ENCODE measurements around the gene PKD2. TPM values are rescaled to one million over a fixed set of nuclear protein-coding genes. Genes with fewer than 3 reads are reported as not detected.

The PKD2 gene
- total and polyA plus RNA-seq, 4 donors: 24.4 to 70.4 (median 40.2) TPM

DNA sequence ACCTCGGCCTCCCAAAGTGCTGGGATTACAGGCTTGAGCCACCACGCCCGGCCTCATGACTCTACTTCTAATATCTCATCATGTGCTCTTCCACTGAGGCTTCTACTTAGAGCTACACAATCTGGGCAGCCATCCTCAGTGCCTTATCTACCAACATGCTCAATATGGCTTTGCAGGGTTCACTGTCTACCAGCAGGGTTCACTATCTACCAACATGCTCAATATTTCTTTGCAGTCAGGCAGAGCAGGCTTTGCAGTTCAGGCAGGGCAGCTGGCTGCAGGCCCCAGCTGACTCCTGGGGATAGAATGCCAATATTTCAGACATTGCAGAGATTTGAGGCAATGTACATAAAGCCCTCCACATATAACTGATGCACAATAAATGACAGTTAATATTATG lies 47.5 kb downstream of the PKD2 start:
- peak in 2 of 6 donors; percentile 48 to 54 for DNase-seq (ENCODE audit: low read depth in 4 of 6, low spot score in 6 of 6)
- Histone ChIP-seq H3K27me3 (ENCODE audit: control insufficient read depth, insufficient read depth, low read length) (no peaks in the 10 kb centered on the region), H3K9me3 (ENCODE audit: control insufficient read depth, insufficient read depth, low read length) (no peaks in the 10 kb centered on the region), H3K36me3 (ENCODE audit: control insufficient read depth, insufficient read depth, low read length) (peaks cover 29% of the 10 kb centered on the region), H3K4me1 (ENCODE audit: control insufficient read depth, insufficient read depth, low read length) (no peaks in the 10 kb centered on the region), H3K4me3 (ENCODE audit: low read depth, low read length) (no peak overlapping the region), H3K27ac (ENCODE audit: low read depth, low read length) (no peak overlapping the region)
- 97% methylated on average over 3 of the region's 3 CpGs for WGBS (ENCODE audit: insufficient coverage)

DNA sequence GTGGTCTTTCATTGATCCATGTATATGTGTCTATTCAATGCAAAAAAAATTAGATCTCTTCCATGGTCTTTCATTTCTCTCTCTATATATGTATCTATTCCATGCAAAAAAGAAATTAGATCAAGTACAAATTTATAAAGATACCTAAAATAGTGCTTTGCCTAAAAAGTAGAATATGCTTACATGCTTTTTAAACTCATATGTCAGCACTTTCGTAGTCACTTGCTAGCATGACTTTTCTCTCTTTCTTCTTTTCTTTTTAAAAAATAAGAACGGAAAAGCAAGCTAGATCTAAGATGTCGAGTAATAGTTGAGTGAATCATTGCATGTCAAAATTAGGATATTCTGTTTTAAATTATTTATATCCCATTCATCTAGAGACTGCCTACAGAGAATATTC lies 50.9 kb downstream of the PKD2 start:
- Histone ChIP-seq H3K27ac (ENCODE audit: low read depth, low read length) (no peak overlapping the region), H3K27me3 (ENCODE audit: control insufficient read depth, insufficient read depth, low read length) (no peaks in the 10 kb centered on the region), H3K4me3 (ENCODE audit: low read depth, low read length) (no peak overlapping the region), H3K36me3 (ENCODE audit: control insufficient read depth, insufficient read depth, low read length) (peaks cover 23% of the 10 kb centered on the region), H3K4me1 (ENCODE audit: control insufficient read depth, insufficient read depth, low read length) (no peaks in the 10 kb centered on the region), H3K9me3 (ENCODE audit: control insufficient read depth, insufficient read depth, low read length) (no peaks in the 10 kb centered on the region)
- no peak for DNase-seq (ENCODE audit: low read depth in 4 of 6, low spot score in 6 of 6)
- no CpG with 5 or more reads among the region's 3 CpGs for WGBS (ENCODE audit: insufficient coverage)

- Histone ChIP-seq H3K27ac (ENCODE audit: low read depth, low read length) (no peak overlapping the region), H3K36me3 (ENCODE audit: control insufficient read depth, insufficient read depth, low read length) (peaks cover 27% of the 10 kb centered on the region)
- WGBS (ENCODE audit: insufficient coverage): no CpG with 5 or more reads among the region's 2 CpGs
Measured at GRCh38 chr4:88059766-88060165, 52.3 kb downstream of the PKD2 start.

DNA sequence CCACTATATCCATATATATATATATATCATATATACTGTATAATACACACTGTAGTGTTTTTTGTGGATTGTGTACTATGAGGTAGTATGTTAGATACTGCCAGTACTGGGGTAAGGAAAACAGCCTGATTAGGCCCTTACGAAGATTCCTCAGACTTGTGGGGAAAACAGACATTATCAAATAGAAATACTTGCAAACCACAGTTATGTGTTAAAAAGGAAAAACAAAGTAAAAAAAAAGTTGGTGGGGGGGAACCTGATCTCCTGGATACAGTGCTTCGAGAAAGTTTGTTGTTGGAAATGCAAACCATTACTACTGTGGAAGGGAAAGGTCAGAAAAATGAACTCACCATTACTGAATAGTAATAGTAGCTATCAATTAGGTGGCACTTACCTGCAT lies 53.0 kb downstream of the PKD2 start:
- peaks cover 25% of the 10 kb centered on the region for H3K36me3 ChIP-seq (ENCODE audit: control insufficient read depth, insufficient read depth, low read length)
- no peak overlapping the region for H3K4me3 ChIP-seq (ENCODE audit: low read depth, low read length)
- no peaks in the 10 kb centered on the region for H3K4me1 ChIP-seq (ENCODE audit: control insufficient read depth, insufficient read depth, low read length)
- no peak overlapping the region for H3K27ac ChIP-seq (ENCODE audit: low read depth, low read length)
- DNase-seq (ENCODE audit: low read depth in 4 of 6, low spot score in 6 of 6): no peak
- WGBS (ENCODE audit: insufficient coverage): no CpG with 5 or more reads among the region's 2 CpGs
- no peaks in the 10 kb centered on the region for H3K9me3 ChIP-seq (ENCODE audit: control insufficient read depth, insufficient read depth, low read length)
- no peaks in the 10 kb centered on the region for H3K27me3 ChIP-seq (ENCODE audit: control insufficient read depth, insufficient read depth, low read length)

More at GRCh38 chr4:88059766-88060165, 52.3 kb downstream of the PKD2 start:
- DNase-seq (ENCODE audit: low read depth in 4 of 6, low spot score in 6 of 6): no peak
- Histone ChIP-seq H3K27me3 (ENCODE audit: control insufficient read depth, insufficient read depth, low read length) (no peaks in the 10 kb centered on the region), H3K9me3 (ENCODE audit: control insufficient read depth, insufficient read depth, low read length) (no peaks in the 10 kb centered on the region), H3K4me1 (ENCODE audit: control insufficient read depth, insufficient read depth, low read length) (no peaks in the 10 kb centered on the region), H3K4me3 (ENCODE audit: low read depth, low read length) (no peak overlapping the region)

DNA sequence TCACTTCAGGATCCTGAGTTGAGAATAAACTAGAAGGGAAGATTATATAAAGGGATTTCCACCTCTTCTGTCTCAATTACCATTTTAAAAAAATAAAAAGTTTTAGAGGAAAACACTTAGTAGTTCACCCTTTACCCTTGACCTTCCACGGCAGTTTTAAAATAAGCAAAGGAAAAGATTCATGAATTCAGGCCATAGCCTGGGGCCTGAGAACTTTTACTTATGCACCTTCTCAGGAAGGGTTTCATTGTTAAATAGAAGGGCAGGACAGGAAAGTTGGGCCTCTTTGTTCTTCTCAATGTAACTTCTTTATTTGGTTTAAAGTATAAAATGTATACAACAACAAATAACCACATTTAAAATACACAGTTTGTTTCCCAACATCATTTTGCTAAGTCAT lies 54.9 kb downstream of the PKD2 start:
- Histone ChIP-seq H3K36me3 (ENCODE audit: control insufficient read depth, insufficient read depth, low read length) (peaks cover 28% of the 10 kb centered on the region), H3K27me3 (ENCODE audit: control insufficient read depth, insufficient read depth, low read length) (no peaks in the 10 kb centered on the region), H3K4me1 (ENCODE audit: control insufficient read depth, insufficient read depth, low read length) (no peaks in the 10 kb centered on the region), H3K9me3 (ENCODE audit: control insufficient read depth, insufficient read depth, low read length) (no peaks in the 10 kb centered on the region), H3K4me3 (ENCODE audit: low read depth, low read length) (no peak overlapping the region), H3K27ac (ENCODE audit: low read depth, low read length) (no peak overlapping the region)
- DNase-seq (ENCODE audit: low read depth in 4 of 6, low spot score in 6 of 6): no peak
- no CpG with 5 or more reads among the region's 1 CpG for WGBS (ENCODE audit: insufficient coverage)

GRCh38 chr4:88062843-88063242 lies 55.4 kb downstream of the PKD2 start:
- WGBS (ENCODE audit: insufficient coverage): no CpG with 5 or more reads among the region's 1 CpG
- no peak overlapping the region for H3K27ac ChIP-seq (ENCODE audit: low read depth, low read length)

GRCh38 chr4:88063634-88064296 lies 56.3 kb downstream of the PKD2 start:
- peaks cover 37% of the 10 kb centered on the region for H3K36me3 ChIP-seq (ENCODE audit: control insufficient read depth, insufficient read depth, low read length)
- H3K27ac ChIP-seq (ENCODE audit: low read depth, low read length): no peak overlapping the region
- DNase-seq (ENCODE audit: low read depth in 4 of 6, low spot score in 6 of 6): no peak
- peaks cover 3% of the 10 kb centered on the region for H3K9me3 ChIP-seq (ENCODE audit: control insufficient read depth, insufficient read depth, low read length)
- H3K27me3 ChIP-seq (ENCODE audit: control insufficient read depth, insufficient read depth, low read length): no peaks in the 10 kb centered on the region
- 94% methylated on average over 3 of the region's 5 CpGs for WGBS (ENCODE audit: insufficient coverage)
- H3K4me1 ChIP-seq (ENCODE audit: control insufficient read depth, insufficient read depth, low read length): no peaks in the 10 kb centered on the region
- no peak overlapping the region for H3K4me3 ChIP-seq (ENCODE audit: low read depth, low read length)

More at GRCh38 chr4:88062843-88063242, 55.4 kb downstream of the PKD2 start:
- Histone ChIP-seq H3K36me3 (ENCODE audit: control insufficient read depth, insufficient read depth, low read length) (peaks cover 31% of the 10 kb centered on the region), H3K27me3 (ENCODE audit: control insufficient read depth, insufficient read depth, low read length) (no peaks in the 10 kb centered on the region), H3K9me3 (ENCODE audit: control insufficient read depth, insufficient read depth, low read length) (no peaks in the 10 kb centered on the region), H3K4me1 (ENCODE audit: control insufficient read depth, insufficient read depth, low read length) (no peaks in the 10 kb centered on the region), H3K4me3 (ENCODE audit: low read depth, low read length) (no peak overlapping the region)
- DNase-seq (ENCODE audit: low read depth in 4 of 6, low spot score in 6 of 6): no peak

- Histone ChIP-seq H3K4me1 (ENCODE audit: control insufficient read depth, insufficient read depth, low read length) (no peaks in the 10 kb centered on the region), H3K27me3 (ENCODE audit: control insufficient read depth, insufficient read depth, low read length) (no peaks in the 10 kb centered on the region), H3K4me3 (ENCODE audit: low read depth, low read length) (no peak overlapping the region), H3K36me3 (ENCODE audit: control insufficient read depth, insufficient read depth, low read length) (peaks cover 37% of the 10 kb centered on the region), H3K27ac (ENCODE audit: low read depth, low read length) (no peak overlapping the region), H3K9me3 (ENCODE audit: control insufficient read depth, insufficient read depth, low read length) (peaks cover 3% of the 10 kb centered on the region)
- 90% methylated on average over 5 of the region's 6 CpGs for WGBS (ENCODE audit: insufficient coverage)
- DNase-seq (ENCODE audit: low read depth in 4 of 6, low spot score in 6 of 6): no peak
Measured at GRCh38 chr4:88064410-88064809, 57.0 kb downstream of the PKD2 start.

GRCh38 chr4:88070031-88070430 lies 62.6 kb downstream of the PKD2 start:
- Histone ChIP-seq H3K4me3 (ENCODE audit: low read depth, low read length) (no peak overlapping the region), H3K27ac (ENCODE audit: low read depth, low read length) (no peak overlapping the region), H3K9me3 (ENCODE audit: control insufficient read depth, insufficient read depth, low read length) (peaks cover 3% of the 10 kb centered on the region), H3K4me1 (ENCODE audit: control insufficient read depth, insufficient read depth, low read length) (no peaks in the 10 kb centered on the region), H3K36me3 (ENCODE audit: control insufficient read depth, insufficient read depth, low read length) (peaks cover 59% of the 10 kb centered on the region), H3K27me3 (ENCODE audit: control insufficient read depth, insufficient read depth, low read length) (no peaks in the 10 kb centered on the region)
- WGBS (ENCODE audit: insufficient coverage): no CpG with 5 or more reads among the region's 1 CpG
- DNase-seq (ENCODE audit: low read depth in 4 of 6, low spot score in 6 of 6): no peak

- Histone ChIP-seq H3K36me3 (ENCODE audit: control insufficient read depth, insufficient read depth, low read length) (peaks cover 40% of the 10 kb centered on the region), H3K4me3 (ENCODE audit: low read depth, low read length) (no peak overlapping the region), H3K9me3 (ENCODE audit: control insufficient read depth, insufficient read depth, low read length) (no peaks in the 10 kb centered on the region), H3K27ac (ENCODE audit: low read depth, low read length) (no peak overlapping the region), H3K4me1 (ENCODE audit: control insufficient read depth, insufficient read depth, low read length) (no peaks in the 10 kb centered on the region), H3K27me3 (ENCODE audit: control insufficient read depth, insufficient read depth, low read length) (no peaks in the 10 kb centered on the region)
- no peak for DNase-seq (ENCODE audit: low read depth in 4 of 6, low spot score in 6 of 6)
- WGBS (ENCODE audit: insufficient coverage): 98% methylated on average over 5 of the region's 9 CpGs
Measured at GRCh38 chr4:88075336-88075735, 67.9 kb downstream of the PKD2 start.
